Measurements from ENCODE around the gene HIBCH.
"Not testable (repeated sequence)": the region's sequence is repeated elsewhere in the genome, so short reads cannot be mapped to it uniquely, and the experiment has no call there.

The HIBCH gene

GRCh38 chr2:190342611-190343010 is 23.0 kb upstream of the HIBCH start:
- no peak for DNase-seq

DNA sequence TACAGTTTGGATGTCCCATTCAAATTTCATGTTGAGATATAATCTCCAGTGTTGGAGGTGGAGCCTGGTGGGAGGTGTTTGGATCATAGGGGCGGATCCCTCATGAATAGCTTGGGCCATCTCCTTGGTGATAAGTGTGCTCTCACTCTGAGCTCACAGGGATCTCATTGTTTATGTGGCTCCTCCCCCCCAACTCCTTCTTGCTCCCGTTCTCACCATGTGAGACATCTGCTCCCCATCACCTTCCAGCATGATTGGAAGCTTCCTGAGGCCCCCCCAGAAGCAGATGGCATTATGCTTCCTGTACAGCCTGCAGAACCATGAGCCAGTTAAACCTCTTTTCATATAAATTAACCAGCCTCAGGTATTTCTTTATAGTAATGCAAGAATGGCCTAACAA is 20.7 kb upstream of the HIBCH start:
- no peak for DNase-seq

DNA sequence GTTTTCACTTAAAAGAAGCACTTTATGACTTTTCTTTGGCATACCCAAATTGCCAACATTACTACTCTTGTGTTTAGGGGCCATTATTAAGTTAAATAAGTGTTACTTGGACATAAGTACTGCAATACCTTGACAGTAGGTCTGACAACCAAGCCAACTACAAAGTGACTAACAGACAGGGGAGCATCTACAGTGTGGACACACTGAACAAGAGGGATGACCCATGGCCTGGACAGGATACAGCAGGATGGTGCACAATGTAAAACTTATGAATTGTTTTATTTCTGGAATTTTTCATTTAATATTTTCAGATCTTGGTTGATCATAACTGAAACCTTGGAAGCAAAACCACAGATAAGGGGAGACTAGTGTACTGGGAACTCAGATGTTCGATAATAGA is 19.8 kb upstream of the HIBCH start:
- DNase-seq, result no peak

DNA sequence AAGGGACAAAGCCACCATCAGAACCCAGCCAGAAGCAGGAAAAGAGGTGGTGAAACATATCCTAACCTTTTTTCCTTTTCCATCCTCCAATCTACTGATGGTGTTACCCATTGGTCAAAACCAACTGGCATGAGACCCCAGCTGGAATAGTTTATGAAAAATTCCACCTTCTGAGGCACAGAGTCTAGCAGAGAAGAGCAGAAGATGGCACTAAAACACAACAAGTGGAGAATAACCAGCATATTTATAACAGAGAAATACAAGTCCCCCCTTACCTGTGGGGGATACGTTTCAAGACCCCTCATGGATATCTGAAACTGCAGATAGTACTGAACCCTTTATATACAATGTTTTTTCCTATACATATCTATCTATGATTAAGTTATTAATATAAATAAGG is 18.8 kb upstream of the HIBCH start:
- no peak for DNase-seq

DNA sequence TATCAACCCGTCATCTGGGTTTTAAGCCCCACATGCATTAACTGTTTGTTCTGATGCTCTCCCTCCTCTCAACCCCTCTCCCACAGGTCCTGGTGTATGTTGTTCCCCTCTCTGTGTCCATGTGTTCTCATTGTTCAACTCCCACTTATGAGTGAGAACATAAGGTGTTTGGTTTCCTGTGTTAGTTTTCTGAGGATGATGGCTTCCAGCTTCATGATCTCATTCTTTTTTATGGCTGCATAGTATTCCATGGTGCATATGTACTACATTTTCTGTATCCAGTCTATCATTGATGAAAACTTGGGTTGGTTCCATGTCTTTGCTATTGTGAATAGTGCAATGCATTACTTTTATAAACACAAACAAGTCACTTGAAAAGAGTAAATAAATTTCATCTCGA is 16.8 kb upstream of the HIBCH start:
- no peak for DNase-seq

- not testable (repeated sequence) for DNase-seq
These were observed 16.0 kb upstream of the HIBCH start for GRCh38 chr2:190335584-190335983.

GRCh38 chr2:190335225-190335559 is 15.6 kb upstream of the HIBCH start:
- no peak for DNase-seq

- DNase-seq, result no peak
These were observed 15.0 kb upstream of the HIBCH start for GRCh38 chr2:190334479-190335224.

DNA sequence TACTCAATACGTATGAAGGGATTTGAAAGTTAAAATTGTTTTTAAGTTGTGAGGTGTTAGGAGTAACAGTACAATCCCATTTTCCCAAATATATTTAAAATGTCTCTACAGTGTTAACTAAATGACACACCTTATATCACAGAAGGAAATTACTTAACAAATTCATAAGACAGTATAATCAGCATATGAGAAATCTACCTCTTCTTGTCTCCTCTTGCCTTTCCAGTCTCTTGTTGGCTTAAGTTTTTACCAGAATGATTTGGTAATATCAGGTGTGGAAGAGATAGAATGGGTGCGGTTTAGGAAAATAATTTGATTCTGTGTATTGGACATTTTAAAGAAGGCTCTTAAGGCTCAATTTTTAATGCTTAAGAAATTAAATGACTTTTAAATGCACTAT is 14.3 kb upstream of the HIBCH start:
- no peak for DNase-seq

DNA sequence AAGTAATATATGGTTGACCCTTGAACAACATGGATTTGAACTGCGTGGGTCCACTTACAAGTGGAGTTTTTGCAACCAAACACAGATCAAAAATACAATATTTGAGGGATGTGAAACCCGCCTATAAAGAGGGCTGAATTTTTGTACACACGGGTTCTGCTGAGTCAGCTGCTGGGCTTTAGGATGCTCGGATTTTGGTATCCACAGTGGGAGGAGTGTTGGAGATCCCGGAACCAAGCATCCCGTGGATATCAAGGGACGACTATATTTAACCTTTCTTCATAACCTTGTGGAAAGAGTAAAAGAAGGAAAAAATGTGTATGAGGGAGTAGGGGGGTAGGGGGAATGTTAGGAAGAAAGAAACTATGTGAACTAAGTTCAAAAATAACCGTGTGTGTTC is 13.8 kb upstream of the HIBCH start:
- DNase-seq, result no peak

DNA sequence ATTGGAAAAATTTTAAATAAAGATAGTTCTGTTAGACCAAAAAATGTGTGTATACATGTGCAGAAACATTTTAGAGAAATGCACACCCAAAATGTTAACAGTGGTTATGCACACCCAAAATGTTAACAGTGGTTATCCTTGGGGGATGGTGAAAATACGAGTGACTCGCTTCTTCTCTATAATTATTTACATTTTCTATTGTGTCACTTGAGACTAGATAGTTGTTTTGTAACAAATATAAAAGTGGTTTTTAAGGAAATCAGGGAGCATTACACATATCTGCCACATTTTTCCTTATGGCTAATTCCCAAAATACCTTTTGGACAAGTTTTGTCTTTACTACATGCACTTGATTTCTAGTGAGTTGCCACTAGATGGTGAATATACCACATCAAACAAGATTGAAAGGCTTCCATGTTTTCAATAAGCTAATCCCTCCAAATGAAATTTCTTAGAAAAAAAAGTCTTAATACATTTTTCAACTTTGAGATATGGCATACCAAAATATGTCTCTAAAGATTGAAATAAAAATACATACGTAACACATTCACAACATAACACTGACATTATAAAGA is 9.0 kb upstream of the HIBCH start:
- no peak for DNase-seq

DNA sequence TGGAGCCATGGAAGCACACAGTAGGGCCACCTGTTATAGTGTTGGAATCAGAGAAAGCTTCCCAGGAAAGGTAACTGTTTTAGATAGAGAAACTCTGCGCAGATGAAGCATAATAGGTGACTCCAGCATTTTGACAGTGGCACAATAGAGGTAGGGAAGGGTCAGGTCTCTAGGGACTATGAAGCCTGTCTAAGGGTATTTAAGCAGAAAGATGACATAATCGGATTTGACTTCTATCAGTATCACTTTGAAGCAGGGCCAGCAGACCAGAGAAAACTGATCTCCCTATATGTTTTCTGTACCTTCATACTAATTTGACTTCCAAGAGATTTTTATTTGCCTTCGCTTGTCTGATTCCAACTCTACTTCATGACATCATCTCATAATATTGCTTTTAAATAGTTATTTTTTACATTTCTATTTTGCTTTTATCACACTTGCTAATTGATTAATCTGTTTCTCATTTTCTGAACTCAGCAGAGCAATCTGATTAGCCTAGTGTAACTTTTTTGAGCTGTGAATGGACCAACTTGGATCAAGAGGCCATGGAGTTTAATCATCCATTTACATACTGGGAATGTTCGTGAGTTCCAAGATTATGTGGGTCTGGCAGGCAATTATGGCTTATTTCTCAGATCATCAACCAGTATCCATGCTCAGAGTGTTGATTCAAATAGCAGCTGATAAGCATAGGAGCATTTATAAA is 8.4 kb upstream of the HIBCH start:
- DNase-seq, result no peak

- DNase-seq, result no peak
These were observed 6.0 kb upstream of the HIBCH start for GRCh38 chr2:190325588-190325987.

DNA sequence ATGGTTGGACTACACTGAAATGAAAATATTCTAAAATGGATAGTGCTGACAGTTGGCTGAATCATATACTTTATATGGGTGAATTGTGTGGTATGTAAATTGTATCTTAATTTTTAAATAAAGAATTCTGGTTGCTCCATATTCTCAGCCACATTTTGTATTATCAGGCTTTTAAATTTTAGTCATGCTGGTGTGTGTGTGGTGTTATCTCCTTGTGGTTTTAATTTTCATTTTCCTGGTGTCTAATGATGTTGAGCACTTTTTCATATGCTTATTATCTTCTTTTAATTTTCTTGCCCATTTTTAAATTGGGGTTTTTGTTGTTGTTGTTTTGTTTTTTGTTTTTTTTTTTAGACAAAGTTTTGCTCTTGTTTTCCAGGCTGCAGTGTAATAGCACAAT is 3.8 kb upstream of the HIBCH start:
- no peak for DNase-seq

GRCh38 chr2:190320696-190321095 is 1.1 kb upstream of the HIBCH start:
- peak; percentile 27 for DNase-seq

DNA sequence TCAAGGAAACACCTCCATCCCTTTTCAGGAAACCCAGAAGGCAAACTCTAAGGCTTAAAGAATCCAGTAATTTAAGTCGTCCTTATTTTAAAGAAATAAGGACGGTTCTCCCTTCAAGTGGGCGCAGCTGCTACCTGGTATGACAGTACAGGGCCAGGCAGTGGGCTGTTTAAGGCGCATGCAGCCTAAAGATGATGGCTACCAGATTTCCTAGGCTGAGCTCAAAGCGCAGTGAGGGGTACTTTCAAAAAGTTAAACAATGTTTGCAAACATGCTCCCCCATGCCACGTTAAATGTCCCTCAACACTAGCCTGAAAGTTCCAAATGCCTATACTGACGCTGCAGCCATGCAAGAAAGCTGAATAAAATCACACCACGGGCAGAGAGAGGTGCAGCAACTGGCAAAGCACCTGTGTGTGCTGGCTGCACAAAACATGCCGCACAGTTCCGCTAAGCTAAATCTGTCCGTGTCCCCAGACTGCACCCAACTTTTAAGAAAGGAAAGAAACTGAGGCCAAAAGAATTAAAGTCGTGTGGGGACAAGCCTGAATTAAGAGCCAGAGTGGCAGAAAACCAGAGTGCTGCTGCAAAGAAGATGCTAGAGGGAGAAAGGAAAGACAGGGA is 583 bp downstream of the HIBCH start:
- DNase-seq, result no peak

GRCh38 chr2:190318514-190318913 is 1.1 kb downstream of the HIBCH start:
- no peak for DNase-seq

DNA sequence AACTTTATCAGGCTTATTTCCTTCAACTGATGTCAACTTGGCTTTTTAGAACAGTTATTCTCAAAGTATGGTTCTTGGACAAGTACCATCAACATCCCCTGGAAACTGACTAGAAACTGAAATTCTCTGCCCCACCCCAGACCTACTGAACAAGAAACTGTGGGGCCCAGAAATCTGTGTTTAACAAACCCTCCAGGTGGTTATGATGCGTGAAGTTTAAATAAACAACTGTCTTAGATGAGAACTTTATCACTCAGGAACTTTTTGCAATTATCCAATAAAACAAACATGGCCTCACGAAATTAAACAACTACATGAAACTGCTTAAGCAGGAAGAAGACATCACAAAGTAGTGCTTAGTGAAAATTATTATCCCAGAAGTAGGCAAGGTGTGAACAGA is 4.4 kb downstream of the HIBCH start:
- DNase-seq, result no peak

- DNase-seq, result no peak
These were observed 5.7 kb downstream of the HIBCH start for GRCh38 chr2:190313880-190314279.

GRCh38 chr2:190312635-190313025 is 7.0 kb downstream of the HIBCH start:
- DNase-seq, result not testable (repeated sequence)

DNA sequence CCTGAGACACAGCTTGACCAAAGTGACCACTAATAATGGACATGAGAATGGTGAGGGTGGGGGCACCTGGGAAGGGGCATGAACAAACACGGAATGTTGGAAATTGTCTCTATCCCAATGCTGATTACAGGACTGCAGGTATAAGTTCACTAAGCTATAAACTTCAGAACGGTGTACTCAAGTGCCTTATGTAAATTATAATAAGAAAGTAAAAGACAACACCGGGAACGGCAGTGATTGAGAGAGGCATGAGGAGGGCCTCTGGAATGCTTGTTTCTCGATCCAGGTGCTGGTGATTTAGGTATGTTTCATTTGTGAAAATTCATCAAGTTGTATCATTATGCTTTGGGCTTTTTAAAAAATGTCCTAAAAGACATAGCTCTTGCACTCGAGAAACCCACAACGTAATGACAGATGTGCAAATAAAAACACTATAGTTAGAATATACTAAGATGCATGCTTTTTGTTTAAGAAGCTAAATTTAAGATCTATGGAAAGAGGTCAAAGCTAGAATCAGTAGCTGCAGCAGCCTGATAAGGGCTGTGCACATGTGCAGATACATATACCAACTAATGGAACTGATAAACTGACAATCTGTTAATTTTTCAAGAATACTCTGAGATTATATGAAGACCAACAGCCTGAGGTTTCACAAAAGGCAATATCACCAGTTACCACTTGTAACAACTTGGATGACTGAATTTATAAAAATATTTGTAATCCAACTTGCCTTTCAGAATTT is 7.6 kb downstream of the HIBCH start:
- DNase-seq, result no peak

DNA sequence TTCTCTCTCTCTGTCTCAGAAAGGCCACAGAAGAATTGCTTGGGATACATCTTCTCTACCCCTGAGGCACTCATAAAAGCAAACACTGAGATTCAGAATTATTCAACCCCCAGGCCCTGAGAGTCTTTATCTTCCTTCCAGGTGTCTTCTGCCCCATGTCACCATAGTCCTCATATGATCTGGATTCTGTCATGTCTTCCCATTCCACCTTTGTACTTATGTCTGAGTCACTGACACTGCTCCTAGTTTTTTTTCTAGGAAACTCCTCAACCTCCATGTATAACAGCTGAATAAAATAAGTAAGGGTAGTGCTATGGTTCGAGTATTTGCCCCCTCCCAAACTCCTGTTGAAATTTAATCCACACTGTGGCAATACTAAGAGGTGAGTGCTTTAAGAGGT is 11.6 kb downstream of the HIBCH start:
- DNase-seq, result no peak

DNA sequence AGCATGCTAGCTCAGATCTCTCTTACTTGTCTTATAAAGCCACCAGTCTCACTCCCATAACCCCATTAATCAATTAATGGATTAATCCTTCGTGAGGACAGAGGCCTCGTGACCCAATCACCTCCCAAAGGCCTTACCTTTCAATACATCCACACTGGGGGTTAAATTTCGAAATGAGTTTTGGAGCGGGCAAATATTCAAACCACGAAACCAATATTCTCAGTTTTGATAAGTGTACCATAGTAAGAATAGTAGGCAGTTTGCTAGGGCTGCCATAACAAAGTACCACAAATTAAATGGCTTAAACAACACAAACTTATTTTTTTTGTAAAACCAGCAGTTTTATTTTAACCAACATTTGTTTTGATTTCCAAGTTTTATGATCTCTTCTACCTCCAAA is 15.2 kb downstream of the HIBCH start:
- DNase-seq, result no peak
